Astrocyte (in vitro differentiated cells and primary cell): ENCODE measurements around the gene TMEM201. TPM values are rescaled to one million over a fixed set of nuclear protein-coding genes. Genes with fewer than 3 reads are reported as not detected.

Source experiments
- DNase-seq: peaks from one replicate; pipeline ENCODE4 v3.0.0-alpha.2; 2010; ENCODE audit warnings: low read depth
- FAIRE-seq: peaks from 2 replicates; lab custom pipeline; 2011; peaks lifted over from hg19 to GRCh38; lab: Jason Lieb, UNC
- H2AFZ ChIP-seq: 2 replicates; pipeline ENCODE4 v1.6.0; 2012; ENCODE audit warnings: low read depth, low read length, inconsistent platforms
- H3K27ac ChIP-seq: 2 replicates; pipeline ENCODE4 v1.5.1; 2011; ENCODE audit warnings: low read depth, low read length, inconsistent platforms
- H3K27me3 ChIP-seq: 2 replicates; pipeline ENCODE4 v1.6.0; 2011; ENCODE audit warnings: low read length, inconsistent platforms; ENCODE audit not compliant: insufficient read depth
- H3K36me3 ChIP-seq: 2 replicates; pipeline ENCODE4 v1.5.1; 2011; ENCODE audit warnings: low read length, inconsistent platforms; ENCODE audit not compliant: insufficient read depth
- H3K4me1 ChIP-seq: 2 replicates; pipeline ENCODE4 v1.5.1; 2011; ENCODE audit warnings: low read length, inconsistent platforms; ENCODE audit not compliant: insufficient read depth
- H3K4me2 ChIP-seq: 2 replicates; pipeline ENCODE4 v1.6.0; 2012; ENCODE audit warnings: low read length, inconsistent platforms
- H3K4me3 ChIP-seq: 2 replicates; pipeline ENCODE4 v1.5.1; 2011; ENCODE audit warnings: low read depth, mild to moderate bottlenecking, low read length, inconsistent platforms; ENCODE audit not compliant: insufficient read depth
- H3K79me2 ChIP-seq: 2 replicates; pipeline ENCODE4 v1.6.0; 2012; ENCODE audit warnings: mild to moderate bottlenecking, low read length, inconsistent platforms; ENCODE audit not compliant: insufficient read depth
- H3K9ac ChIP-seq: 2 replicates; pipeline ENCODE4 v1.6.0; 2012; ENCODE audit warnings: mild to moderate bottlenecking, low read length, inconsistent platforms
- H3K9me3 ChIP-seq: 2 replicates; pipeline ENCODE4 v1.5.1; 2012; ENCODE audit warnings: low read depth, mild to moderate bottlenecking, low read length, inconsistent platforms; ENCODE audit not compliant: insufficient read depth
- H4K20me1 ChIP-seq: 2 replicates; pipeline ENCODE4 v1.6.0; 2012; ENCODE audit warnings: low read length, inconsistent platforms; ENCODE audit not compliant: insufficient read depth
- H3K27ac Mint-ChIP-seq: one replicate; pipeline ENCODE4 v1.8.0; 2021; ENCODE audit warnings: mild to moderate bottlenecking, mixed read lengths; ENCODE audit not compliant: unreplicated experiment
- H3K27me3 Mint-ChIP-seq: one replicate; pipeline ENCODE4 v1.8.0; 2021; ENCODE audit warnings: low read depth, mixed read lengths; ENCODE audit not compliant: unreplicated experiment
- H3K36me3 Mint-ChIP-seq: one replicate; pipeline ENCODE4 v1.8.0; 2021; ENCODE audit warnings: low read depth, mixed read lengths; ENCODE audit not compliant: unreplicated experiment
- H3K4me1 Mint-ChIP-seq: one replicate; pipeline ENCODE4 v1.8.0; 2021; ENCODE audit warnings: low read depth, mixed read lengths; ENCODE audit not compliant: unreplicated experiment
- H3K4me3 Mint-ChIP-seq: one replicate; pipeline ENCODE4 v1.8.0; 2021; ENCODE audit warnings: mild to moderate bottlenecking, moderate library complexity, mixed read lengths; ENCODE audit not compliant: unreplicated experiment
- H3K9me3 Mint-ChIP-seq: one replicate; pipeline ENCODE4 v1.8.0; 2021; ENCODE audit warnings: mild to moderate bottlenecking, mixed read lengths; ENCODE audit not compliant: unreplicated experiment
- CTCF ChIP-seq: IDR thresholded peaks from 2 replicates; pipeline ENCODE4 v1.5.1; 2011; ENCODE audit warnings: low read depth, mild to moderate bottlenecking, inconsistent platforms, low read length, moderate library complexity; ENCODE audit not compliant: insufficient read depth
- EZH2 ChIP-seq: IDR thresholded peaks from 2 replicates; pipeline ENCODE4 v1.6.1; 2012; ENCODE audit warnings: mild to moderate bottlenecking, low read length, inconsistent platforms; ENCODE audit not compliant: insufficient read depth
- total RNA-seq: library from RNA; stranded (reverse); gene quantifications from 2 replicates; pipeline ENCODE4 v1.2.1, GENCODE V29; 2021

Gene TMEM201
- total RNA-seq, 1 donor from 2014 or later = 10.0 TPM

GRCh38 chr1:9612162-9612845 lies 23.6 kb downstream of the TMEM201 start:
- H3K36me3 ChIP-seq = no peaks in the 10 kb centered on the region
- Mint-ChIP-seq H3K27ac (no peak overlapping the region), H3K9me3 (no peaks in the 10 kb centered on the region), H3K36me3 (peaks cover 3% of the 10 kb centered on the region), H3K27me3 (peaks cover 3% of the 10 kb centered on the region), H3K4me1 (peaks cover 1% of the 10 kb centered on the region), H3K4me3 (no peak overlapping the region)
- H2AFZ ChIP-seq = no peak overlapping the region
- H3K4me3 ChIP-seq = no peak overlapping the region
- H3K27me3 ChIP-seq = no peaks in the 10 kb centered on the region
- no peaks in the 10 kb centered on the region for H3K4me1 ChIP-seq
- no peak for FAIRE-seq
- H3K4me2 ChIP-seq = no peak overlapping the region
- H3K9me3 ChIP-seq = no peaks in the 10 kb centered on the region
- no peak overlapping the region for H3K27ac ChIP-seq
- no peak for TF ChIP-seq EZH2
- no peak for TF ChIP-seq CTCF
- no peaks in the 10 kb centered on the region for H4K20me1 ChIP-seq
- no peak for DNase-seq
- no peaks in the 10 kb centered on the region for H3K79me2 ChIP-seq
- no peak overlapping the region for H3K9ac ChIP-seq

GRCh38 chr1:9612871-9613624 lies 24.3 kb downstream of the TMEM201 start:
- DNase-seq = no peak
- no peaks in the 10 kb centered on the region for H3K79me2 ChIP-seq
- H3K36me3 ChIP-seq = no peaks in the 10 kb centered on the region
- H4K20me1 ChIP-seq = no peaks in the 10 kb centered on the region
- H3K4me1 ChIP-seq = no peaks in the 10 kb centered on the region
- H3K4me2 ChIP-seq = no peak overlapping the region
- Mint-ChIP-seq H3K27ac (no peak overlapping the region), H3K36me3 (peaks cover 3% of the 10 kb centered on the region), H3K4me1 (peaks cover 1% of the 10 kb centered on the region), H3K27me3 (peaks cover 5% of the 10 kb centered on the region), H3K4me3 (no peak overlapping the region), H3K9me3 (no peaks in the 10 kb centered on the region)
- no peaks in the 10 kb centered on the region for H3K9me3 ChIP-seq
- H3K27me3 ChIP-seq = no peaks in the 10 kb centered on the region
- no peak overlapping the region for H3K9ac ChIP-seq
- no peak overlapping the region for H3K4me3 ChIP-seq
- FAIRE-seq = no peak
- no peak overlapping the region for H2AFZ ChIP-seq
- no peak overlapping the region for H3K27ac ChIP-seq
- TF ChIP-seq CTCF (no peak), EZH2 (no peak)
